ENCODE measurements around the gene IFI44. TPM values are rescaled to one million over a fixed set of nuclear protein-coding genes. Genes with fewer than 3 reads are reported as not detected.

The IFI44 gene
- total RNA-seq, 1 donor from 2014 or later, result 5.9 TPM

- no peaks in the 10 kb centered on the region for H3K36me3 ChIP-seq
- intact Hi-C loops (cut with DNase I), result loop anchor here (2.0 kb wide), 1 partner anchor 463 kb away; no protein-coding TSS in a partner anchor
- no peaks in the 10 kb centered on the region for H3K4me1 ChIP-seq
- no peak for TF ChIP-seq CTCF (IDR thresholded peaks at IDR 0.05)
- no peaks in the 10 kb centered on the region for H3K27me3 ChIP-seq
- H3K9me3 ChIP-seq, result no peaks in the 10 kb centered on the region
- no peak overlapping the region for H3K27ac ChIP-seq
- H3K4me3 ChIP-seq, result no peak overlapping the region
- no peak for DNase-seq (ENCODE audit: low spot score in 2 of 2)
These were observed 41.7 kb upstream of the IFI44 start for GRCh38 chr1:78607944-78608343.

GRCh38 chr1:78617615-78618026 is 32.0 kb upstream of the IFI44 start:
- no peak overlapping the region for H3K27ac ChIP-seq
- no peaks in the 10 kb centered on the region for H3K36me3 ChIP-seq
- peaks cover 0 to 3% of the 10 kb centered on the region in 2 donors for H3K4me1 ChIP-seq
- H3K9me3 ChIP-seq, result no peaks in the 10 kb centered on the region
- peak; percentile 16 to 76 for DNase-seq (ENCODE audit: low spot score in 2 of 2)
- peak; percentile 79 to 93 (median 84) for TF ChIP-seq CTCF (IDR thresholded peaks at IDR 0.05)
- H3K4me3 ChIP-seq, result no peak overlapping the region
- intact Hi-C loops (cut with DNase I), result loop anchor here (1.0 kb wide), 1 partner anchor 59 kb away; no protein-coding TSS in a partner anchor
- H3K27me3 ChIP-seq, result no peaks in the 10 kb centered on the region

GRCh38 chr1:78619032-78619431 is 30.6 kb upstream of the IFI44 start:
- TF ChIP-seq CTCF (IDR thresholded peaks at IDR 0.05), result no peak
- intact Hi-C loops (cut with DNase I), result no loop called here
- peaks cover 0 to 3% of the 10 kb centered on the region in 2 donors for H3K4me1 ChIP-seq
- DNase-seq (ENCODE audit: low spot score in 2 of 2), result no peak
- peak overlapping the region in 1 of 2 donors; percentile 58 for H3K4me3 ChIP-seq
- H3K27me3 ChIP-seq, result no peaks in the 10 kb centered on the region
- peak overlapping the region; percentile 74 to 76 for H3K27ac ChIP-seq
- H3K36me3 ChIP-seq, result no peaks in the 10 kb centered on the region
- H3K9me3 ChIP-seq, result no peaks in the 10 kb centered on the region

- no peaks in the 10 kb centered on the region for H3K36me3 ChIP-seq
- H3K27me3 ChIP-seq, result no peaks in the 10 kb centered on the region
- no peak for DNase-seq (ENCODE audit: low spot score in 2 of 2)
- TF ChIP-seq CTCF (IDR thresholded peaks at IDR 0.05), result no peak
- peak overlapping the region; percentile 74 to 76 for H3K27ac ChIP-seq
- H3K4me3 ChIP-seq, result peak overlapping the region; percentile 46 to 58
- no peaks in the 10 kb centered on the region for H3K9me3 ChIP-seq
- peaks cover 0 to 3% of the 10 kb centered on the region in 2 donors for H3K4me1 ChIP-seq
- intact Hi-C loops (cut with DNase I), result no loop called here
These were observed 30.2 kb upstream of the IFI44 start for GRCh38 chr1:78619446-78619802.

GRCh38 chr1:78619803-78620579 is 29.6 kb upstream of the IFI44 start, which contains the start of gene IFI44L:
Gene IFI44L (plus strand): TSS chr1:78620448. CDS start chr1:78627916, 7,468 bp downstream.
- Histone ChIP-seq H3K27ac (peak within 1 kb of the TSS; percentile 74 to 76), H3K9me3 (no peaks in the 10 kb centered on the region), H3K36me3 (no peaks in the 10 kb centered on the region), H3K4me3 (peak within 1 kb of the TSS; percentile 46 to 58), H3K27me3 (no peaks in the 10 kb centered on the region), H3K4me1 (peaks cover 0 to 3% of the 10 kb centered on the region in 2 donors)
- intact Hi-C loops (cut with DNase I), result no loop called here
- no peak for TF ChIP-seq CTCF (IDR thresholded peaks at IDR 0.05)
- peak in 1 of 2 donors; percentile 67 for DNase-seq (ENCODE audit: low spot score in 2 of 2)
